GM23338 (cell line): ENCODE measurements around the gene DHPS.

Experiments
- EZH2 ChIP-seq: fragments of 200-600 bp; sonication (generic); IDR thresholded peaks from one replicate; pipeline ENCODE4 v1.8.0; 2017; ENCODE audit warnings: antibody characterized with exemption, mild to moderate bottlenecking, low read depth; ENCODE audit not compliant: unreplicated experiment
- EZH2phosphoT487 ChIP-seq: fragments of 200-600 bp; sonication (generic); IDR thresholded peaks from one replicate; pipeline ENCODE4 v1.8.1; 2018; ENCODE audit warnings: antibody characterized with exemption; ENCODE audit not compliant: unreplicated experiment
- ZNF331 ChIP-seq: fragments of 250-450 bp; sonication (Bioruptor Pico); IDR thresholded peaks from 2 replicates; pipeline ENCODE4 v1.5.0; 2020; ENCODE audit warnings: low read depth, mild to moderate bottlenecking, moderate library complexity
- TF ChIP-seq, protein P1 (sequence below), 2 experiments: fragments of 200-600 bp in 1 of 2; sonication (generic) in 1 of 2; conservative IDR thresholded peaks; 2 replicates each; pipeline versions ENCODE4 v1.5.1 to v1.6.1; 2016 to 2017; ENCODE audit warnings: antibody characterized with exemption in 2 of 2, low read depth in 2 of 2, mild to moderate bottlenecking in 2 of 2, moderate library complexity in 1 of 2
- TF ChIP-seq, protein P2 (sequence below): IDR thresholded peaks from one replicate; pipeline ENCODE4 v1.6.1; 2018; ENCODE audit warnings: antibody characterized with exemption; ENCODE audit not compliant: unreplicated experiment

DNA sequence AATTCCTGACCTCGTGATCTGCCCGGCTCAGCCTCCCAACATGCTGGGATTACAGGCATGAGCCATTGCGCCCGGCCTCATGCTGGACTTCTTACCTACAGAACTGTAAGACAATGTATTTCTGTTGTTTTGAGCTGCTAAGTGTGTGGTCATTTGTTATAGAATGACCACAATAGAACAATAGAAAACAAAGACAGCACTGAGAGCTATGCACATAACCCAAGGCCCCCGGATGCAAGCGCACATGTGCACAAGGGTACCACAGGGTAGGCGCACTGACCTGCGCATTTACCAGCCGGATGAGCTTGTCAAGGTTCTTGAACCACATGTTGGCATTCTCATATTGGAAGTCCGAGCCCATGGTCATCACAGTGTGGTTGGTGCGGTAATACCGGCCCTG lies 20.7 kb downstream of the DHPS start:
- TF ChIP-seq, protein P1, sequence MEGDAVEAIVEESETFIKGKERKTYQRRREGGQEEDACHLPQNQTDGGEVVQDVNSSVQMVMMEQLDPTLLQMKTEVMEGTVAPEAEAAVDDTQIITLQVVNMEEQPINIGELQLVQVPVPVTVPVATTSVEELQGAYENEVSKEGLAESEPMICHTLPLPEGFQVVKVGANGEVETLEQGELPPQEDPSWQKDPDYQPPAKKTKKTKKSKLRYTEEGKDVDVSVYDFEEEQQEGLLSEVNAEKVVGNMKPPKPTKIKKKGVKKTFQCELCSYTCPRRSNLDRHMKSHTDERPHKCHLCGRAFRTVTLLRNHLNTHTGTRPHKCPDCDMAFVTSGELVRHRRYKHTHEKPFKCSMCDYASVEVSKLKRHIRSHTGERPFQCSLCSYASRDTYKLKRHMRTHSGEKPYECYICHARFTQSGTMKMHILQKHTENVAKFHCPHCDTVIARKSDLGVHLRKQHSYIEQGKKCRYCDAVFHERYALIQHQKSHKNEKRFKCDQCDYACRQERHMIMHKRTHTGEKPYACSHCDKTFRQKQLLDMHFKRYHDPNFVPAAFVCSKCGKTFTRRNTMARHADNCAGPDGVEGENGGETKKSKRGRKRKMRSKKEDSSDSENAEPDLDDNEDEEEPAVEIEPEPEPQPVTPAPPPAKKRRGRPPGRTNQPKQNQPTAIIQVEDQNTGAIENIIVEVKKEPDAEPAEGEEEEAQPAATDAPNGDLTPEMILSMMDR (conservative IDR thresholded peaks at IDR 0.05; ENCODE audit: low read depth in 2 of 2), result no peak
- no peak for TF ChIP-seq EZH2
- no peak for TF ChIP-seq EZH2phosphoT487
- no peak for TF ChIP-seq ZNF331
- TF ChIP-seq, protein P2, sequence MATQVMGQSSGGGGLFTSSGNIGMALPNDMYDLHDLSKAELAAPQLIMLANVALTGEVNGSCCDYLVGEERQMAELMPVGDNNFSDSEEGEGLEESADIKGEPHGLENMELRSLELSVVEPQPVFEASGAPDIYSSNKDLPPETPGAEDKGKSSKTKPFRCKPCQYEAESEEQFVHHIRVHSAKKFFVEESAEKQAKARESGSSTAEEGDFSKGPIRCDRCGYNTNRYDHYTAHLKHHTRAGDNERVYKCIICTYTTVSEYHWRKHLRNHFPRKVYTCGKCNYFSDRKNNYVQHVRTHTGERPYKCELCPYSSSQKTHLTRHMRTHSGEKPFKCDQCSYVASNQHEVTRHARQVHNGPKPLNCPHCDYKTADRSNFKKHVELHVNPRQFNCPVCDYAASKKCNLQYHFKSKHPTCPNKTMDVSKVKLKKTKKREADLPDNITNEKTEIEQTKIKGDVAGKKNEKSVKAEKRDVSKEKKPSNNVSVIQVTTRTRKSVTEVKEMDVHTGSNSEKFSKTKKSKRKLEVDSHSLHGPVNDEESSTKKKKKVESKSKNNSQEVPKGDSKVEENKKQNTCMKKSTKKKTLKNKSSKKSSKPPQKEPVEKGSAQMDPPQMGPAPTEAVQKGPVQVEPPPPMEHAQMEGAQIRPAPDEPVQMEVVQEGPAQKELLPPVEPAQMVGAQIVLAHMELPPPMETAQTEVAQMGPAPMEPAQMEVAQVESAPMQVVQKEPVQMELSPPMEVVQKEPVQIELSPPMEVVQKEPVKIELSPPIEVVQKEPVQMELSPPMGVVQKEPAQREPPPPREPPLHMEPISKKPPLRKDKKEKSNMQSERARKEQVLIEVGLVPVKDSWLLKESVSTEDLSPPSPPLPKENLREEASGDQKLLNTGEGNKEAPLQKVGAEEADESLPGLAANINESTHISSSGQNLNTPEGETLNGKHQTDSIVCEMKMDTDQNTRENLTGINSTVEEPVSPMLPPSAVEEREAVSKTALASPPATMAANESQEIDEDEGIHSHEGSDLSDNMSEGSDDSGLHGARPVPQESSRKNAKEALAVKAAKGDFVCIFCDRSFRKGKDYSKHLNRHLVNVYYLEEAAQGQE, result no peak
